H1 (cell line): ENCODE results near the gene SSUH2. TPM values are rescaled to one million over a fixed set of nuclear protein-coding genes. Genes with fewer than 3 reads are reported as not detected.

ENCODE experiments used
- CTCF ChIA-PET: fragments of 300-600 bp; sonication (Branson Sonifier 250); formaldehyde crosslinking; loops from one replicate; lab custom pipeline; 2021; ENCODE audit not compliant: partially characterized antibody; lab: Charles Lee
- POLR2A ChIA-PET: fragments of 300-600 bp; sonication (Branson Sonifier 250); formaldehyde crosslinking; loops from one replicate; lab custom pipeline; 2021; ENCODE audit warnings: inconsistent platforms; ENCODE audit not compliant: partially characterized antibody; lab: Charles Lee
- DNase-seq, 2 experiments: peaks; one replicate each; pipeline versions ENCODE4 v3.0.0 to v3.0.0-alpha.2; 2010 to 2022; ENCODE audit warnings: low spot score in 2 of 2, low read depth in 1 of 2, mixed read lengths in 1 of 2
- FAIRE-seq: peaks from 2 replicates; lab custom pipeline; 2011; peaks lifted over from hg19 to GRCh38; lab: Jason Lieb, UNC
- H2AFZ ChIP-seq: 2 replicates; pipeline ENCODE4 v1.8.1; 2012; ENCODE audit warnings: low read length, inconsistent platforms
- H2AK5ac ChIP-seq: 2 replicates; pipeline ENCODE4 v1.6.1; 2013; ENCODE audit warnings: low read depth, low read length
- H2BK120ac ChIP-seq: replicated peaks from 2 replicates; pipeline ENCODE3; 2013; ENCODE audit warnings: low read depth, low read length, inconsistent platforms
- H2BK12ac ChIP-seq: 2 replicates; pipeline ENCODE4 v1.6.1; 2013; ENCODE audit warnings: low read depth, low read length
- H2BK15ac ChIP-seq: 2 replicates; pipeline ENCODE4 v1.6.1; 2013; ENCODE audit warnings: low read length
- H2BK20ac ChIP-seq: 2 replicates; pipeline ENCODE4 v1.6.1; 2013; ENCODE audit warnings: low read length
- H2BK5ac ChIP-seq: 2 replicates; pipeline ENCODE4 v1.6.1; 2013; ENCODE audit warnings: low read depth, low read length
- H3K14ac ChIP-seq: 2 replicates; pipeline ENCODE4 v1.6.1; 2013; ENCODE audit warnings: inconsistent platforms; ENCODE audit not compliant: insufficient read length
- H3K18ac ChIP-seq: 2 replicates; pipeline ENCODE4 v1.6.1; 2013; ENCODE audit warnings: low read length; ENCODE audit errors: extremely low read depth
- H3K23ac ChIP-seq: 2 replicates; pipeline ENCODE4 v1.6.1; 2013; ENCODE audit warnings: inconsistent platforms; ENCODE audit not compliant: insufficient read length
- H3K23me2 ChIP-seq: 2 replicates; pipeline ENCODE4 v1.6.1; 2013; ENCODE audit warnings: low read depth, low read length
- H3K27ac ChIP-seq: 2 replicates; pipeline ENCODE4 v1.6.1; 2011; ENCODE audit warnings: low read depth, low read length, inconsistent platforms
- H3K27me3 ChIP-seq, 4 experiments: replicated peaks in 1 of 4; 1 replicate in 1 of 4; 2 replicates in 3 of 4; pipeline versions ENCODE4 v1.6.1 to v1.8.1; 2011 to 2013; ENCODE audit warnings: low read length in 3 of 4, mild to moderate bottlenecking in 3 of 4, inconsistent platforms in 2 of 4, mixed read lengths in 2 of 4, moderate library complexity in 1 of 4; ENCODE audit not compliant: control insufficient read depth in 3 of 4, insufficient read depth in 3 of 4; ENCODE audit errors: extremely low read depth in 1 of 4
- H3K36me3 ChIP-seq, 4 experiments: 2 replicates each; pipeline versions ENCODE4 v1.6.1 to v1.8.1; 2011 to 2013; ENCODE audit warnings: mild to moderate bottlenecking in 4 of 4, low read length in 3 of 4, moderate library complexity in 2 of 4, control low read depth in 1 of 4, inconsistent platforms in 1 of 4; ENCODE audit not compliant: insufficient read depth in 4 of 4, control insufficient read depth in 2 of 4
- H3K4ac ChIP-seq: replicated peaks from 2 replicates; pipeline ENCODE3; 2013; ENCODE audit warnings: low read length, low read depth, mixed read lengths, inconsistent platforms; ENCODE audit not compliant: insufficient read length
- H3K4me1 ChIP-seq, 4 experiments: replicated peaks in 1 of 4; 1 replicate in 1 of 4; 2 replicates in 3 of 4; pipeline versions ENCODE4 v1.6.1 to v1.8.1; 2011 to 2013; ENCODE audit warnings: low read length in 3 of 4, inconsistent platforms in 2 of 4, mixed read lengths in 1 of 4; ENCODE audit not compliant: insufficient read depth in 4 of 4, control insufficient read depth in 3 of 4
- H3K4me2 ChIP-seq, 2 experiments: 2 replicates each; pipeline versions ENCODE4 v1.6.1 to v1.8.1; 2011 to 2013; ENCODE audit warnings: low read depth in 2 of 2, low read length in 2 of 2, control low read depth in 1 of 2, inconsistent platforms in 1 of 2, mild to moderate bottlenecking in 1 of 2; ENCODE audit not compliant: insufficient read depth in 1 of 2
- H3K4me3 ChIP-seq, 4 experiments: fragments of 200-600, 300-600 bp in 1 of 4; sonication (generic), shearing (Covaris generic), sonication (Bioruptor Twin) in 1 of 4; 2 replicates each; pipeline versions ENCODE4 v1.5.1 to v1.8.1; 2011 to 2016; ENCODE audit warnings: low read length in 4 of 4, low read depth in 3 of 4, control low read depth in 2 of 4, inconsistent platforms in 2 of 4, mild to moderate bottlenecking in 2 of 4, mixed read lengths in 1 of 4, moderate library complexity in 1 of 4; ENCODE audit not compliant: insufficient read depth in 2 of 4; ENCODE audit errors: extremely low read depth in 1 of 4
- H3K56ac ChIP-seq: replicated peaks from 2 replicates; pipeline ENCODE3; 2013; ENCODE audit warnings: low read depth, mild to moderate bottlenecking, mixed read lengths, low read length, inconsistent platforms; ENCODE audit not compliant: insufficient read length
- H3K79me1 ChIP-seq: 2 replicates; pipeline ENCODE4 v1.6.1; 2013; ENCODE audit warnings: low read depth, low read length, control low read depth
- H3K79me2 ChIP-seq, 2 experiments: 2 replicates each; pipeline versions ENCODE4 v1.6.1 to v1.8.1; 2012 to 2013; ENCODE audit warnings: low read length in 2 of 2, mild to moderate bottlenecking in 2 of 2, inconsistent platforms in 1 of 2; ENCODE audit not compliant: insufficient read depth in 2 of 2, control insufficient read depth in 1 of 2
- H3K9ac ChIP-seq, 4 experiments: replicated peaks in 1 of 4; 1 replicate in 1 of 4; 2 replicates in 3 of 4; pipeline versions ENCODE4 v1.6.1 to v1.8.1; 2011 to 2013; ENCODE audit warnings: low read depth in 3 of 4, low read length in 3 of 4, control low read depth in 2 of 4, mild to moderate bottlenecking in 2 of 4, moderate library complexity in 2 of 4, inconsistent platforms in 1 of 4; ENCODE audit errors: extremely low read depth in 1 of 4
- H3K9me3 ChIP-seq, 2 experiments: 2 replicates each; pipeline versions ENCODE4 v1.6.1 to v1.8.1; 2012 to 2013; ENCODE audit warnings: mild to moderate bottlenecking in 2 of 2, moderate library complexity in 2 of 2, control low read depth in 1 of 2, inconsistent platforms in 1 of 2, low read depth in 1 of 2, low read length in 1 of 2, mixed read lengths in 1 of 2; ENCODE audit not compliant: insufficient read depth in 2 of 2
- H4K20me1 ChIP-seq, 2 experiments: replicated peaks in 1 of 2; 2 replicates each; pipeline versions ENCODE3 to v1.8.1; 2011 to 2013; ENCODE audit warnings: inconsistent platforms in 2 of 2, low read length in 2 of 2, mild to moderate bottlenecking in 1 of 2; ENCODE audit not compliant: insufficient read depth in 2 of 2, control insufficient read depth in 1 of 2
- H4K5ac ChIP-seq: 2 replicates; pipeline ENCODE4 v1.6.1; 2013; ENCODE audit warnings: low read length, low read depth, mixed read lengths, inconsistent platforms; ENCODE audit not compliant: insufficient read length
- H4K8ac ChIP-seq: 2 replicates; pipeline ENCODE4 v1.8.0; 2013; ENCODE audit warnings: mild to moderate bottlenecking, moderate library complexity, low read length, inconsistent platforms; ENCODE audit not compliant: insufficient read depth; ENCODE audit errors: extremely low read depth
- H4K91ac ChIP-seq: replicated peaks from 2 replicates; pipeline ENCODE3; 2013; ENCODE audit warnings: low read length, mixed read lengths, inconsistent platforms; ENCODE audit not compliant: insufficient read length
- ASH2L ChIP-seq: fragments of 200-600, 300-600 bp; sonication (generic); IDR thresholded peaks from one replicate; pipeline ENCODE4 v1.7.1; 2017; ENCODE audit warnings: low read length
- EGR1 ChIP-seq: IDR thresholded peaks from 2 replicates; pipeline ENCODE4 v1.6.1; 2011; ENCODE audit warnings: low read depth, low read length, borderline replicate concordance
- FOSL1 ChIP-seq: IDR thresholded peaks from 2 replicates; pipeline ENCODE4 v1.6.1; 2011; ENCODE audit warnings: mild to moderate bottlenecking, low read depth, low read length, moderate library complexity; ENCODE audit not compliant: insufficient read depth
- GABPA ChIP-seq: IDR thresholded peaks from 2 replicates; pipeline ENCODE4 v1.6.1; 2011; ENCODE audit warnings: mild to moderate bottlenecking, low read length, moderate library complexity, borderline replicate concordance; ENCODE audit not compliant: insufficient read depth
- JUND ChIP-seq: IDR thresholded peaks from 2 replicates; pipeline ENCODE4 v1.6.1; 2011; ENCODE audit warnings: mild to moderate bottlenecking, improper control_type of control experiment, low read length
- KDM4A ChIP-seq: IDR thresholded peaks from one replicate; pipeline ENCODE4 v1.7.1; 2012; ENCODE audit warnings: low read depth, mild to moderate bottlenecking, moderate library complexity, low read length, inconsistent platforms; ENCODE audit not compliant: severe bottlenecking
- SIX5 ChIP-seq: IDR thresholded peaks from 2 replicates; pipeline ENCODE4 v1.6.1; 2011; ENCODE audit warnings: mild to moderate bottlenecking, low read depth, low read length
- YY1 ChIP-seq: IDR thresholded peaks from 2 replicates; pipeline ENCODE4 v1.6.1; 2011; ENCODE audit warnings: low read depth, mild to moderate bottlenecking, low read length
- WGBS, 2 experiments: shearing (Covaris generic) in 1 of 2; methylation state at CpG; one replicate each; pipeline versions ENCODE4 v1.1.6 to v1.1.7; 2013 to 2015; ENCODE audit warnings: low lambda C conversion rate in 2 of 2, mixed read lengths in 2 of 2, inconsistent platforms in 1 of 2, low coverage in 1 of 2, missing lambda C conversion rate in 1 of 2; ENCODE audit not compliant: insufficient replicate concordance in 2 of 2, insufficient coverage in 1 of 2, insufficient read length in 1 of 2; ENCODE audit errors: extremely low coverage in 1 of 2, missing lambda C conversion rate in 1 of 2; 5-methylcytosine and 5-hydroxymethylcytosine counted together
- polyA plus RNA-seq, 7 experiments: library from polyadenylated mRNA; depleted of rRNA in 3 of 7; stranded (reverse) in 5 of 7; unstranded in 2 of 7; fragments of >200 nt in 5 of 7; fragments of 200-250 nt in 2 of 7; gene quantifications; 1 replicate in 5 of 7; 2 replicates in 1 of 7; 4 replicates in 1 of 7; pipeline versions ENCODE4 v1.2.1 to v1.2.3, GENCODE V29; 2011 to 2013; ENCODE audit warnings: missing spikeins in 2 of 7, mixed read lengths in 2 of 7
- total RNA-seq: library from RNA; stranded (reverse); fragmentation: NEBNext Ultra II Directional; extraction: Animal tissue kit (Norgen Biotek cat#: 25700); gene quantifications from 2 replicates; pipeline ENCODE4 v1.2.1, GENCODE V29; 2021

SSUH2 gene
- total and polyA plus RNA-seq, 2 of the 8 experiments (the other 6 are each of a cell fraction or from before 2014, with no cell fraction given), result 0.62 to 0.69 TPM

DNA sequence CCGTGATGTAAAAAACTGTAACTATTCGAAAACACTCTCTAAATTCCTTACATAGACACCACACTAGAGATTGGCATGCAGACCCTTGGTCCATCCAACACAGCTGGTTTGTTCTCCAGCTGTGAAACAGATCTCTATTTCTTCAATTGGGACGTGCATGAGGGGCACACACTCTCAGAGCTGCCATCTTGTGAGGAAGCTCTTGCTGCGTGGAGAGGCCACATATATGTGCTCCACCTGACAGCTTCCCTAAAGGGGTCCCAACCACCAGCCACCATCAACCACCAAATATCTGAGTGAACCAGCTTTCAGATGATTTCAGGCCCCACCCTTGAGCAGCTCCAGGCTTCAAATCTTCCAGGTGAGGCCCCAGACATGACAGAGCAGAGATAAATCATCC lies 25.6 kb downstream of the SSUH2 start:
- no peak for FAIRE-seq
- CTCF ChIA-PET, result interaction anchor here (0.9 to 2.4 kb wide), 5 partner anchors 8 to 177 kb away, joined by 3 to 11 read pairs (median 4); no protein-coding TSS in a partner anchor
- TF ChIP-seq YY1 (no peak), KDM4A (no peak), JUND (no peak), GABPA (no peak), ASH2L (no peak), SIX5 (no peak), EGR1 (no peak), FOSL1 (no peak)

More for the DNA sequence above, 25.6 kb downstream of the SSUH2 start:
- no peaks in the 10 kb centered on the region for H4K20me1 ChIP-seq
- H3K27ac ChIP-seq, result no peak overlapping the region
- no peak overlapping the region for H2AK5ac ChIP-seq
- H2BK15ac ChIP-seq, result no peak overlapping the region
- H3K79me2 ChIP-seq, result no peaks in the 10 kb centered on the region
- no peak overlapping the region for H2BK5ac ChIP-seq
- no peak overlapping the region for H2BK20ac ChIP-seq
- H2BK12ac ChIP-seq, result no peak overlapping the region
- no peaks in the 10 kb centered on the region for H3K79me1 ChIP-seq
- H4K8ac ChIP-seq, result no peak overlapping the region; the same call in 1 of the 2 replicates
- 79% methylated on average over 4 of the region's 4 CpGs; no CpG with 5 or more reads in 1 of the 2 experiments for WGBS, 2 experiments
- no peak overlapping the region for H3K18ac ChIP-seq
- H4K5ac ChIP-seq, result no peak overlapping the region
- H3K4me2 ChIP-seq, result no peak overlapping the region
- H3K23ac ChIP-seq, result no peak overlapping the region
- POLR2A ChIA-PET, result no interaction called here
- no peak overlapping the region for H3K56ac ChIP-seq
- DNase-seq, result no peak
- H2AFZ ChIP-seq, result no peak overlapping the region
- no peak overlapping the region for H3K9ac ChIP-seq
- H3K4me1 ChIP-seq, result peaks cover 0 to 10% (median 3%) of the 10 kb centered on the region in 4 experiments; a peak in 5 of 7 replicates
- H3K27me3 ChIP-seq, result no peaks in the 10 kb centered on the region
- H3K4ac ChIP-seq, result no peak overlapping the region
- H2BK120ac ChIP-seq, result no peak overlapping the region
- H3K14ac ChIP-seq, result no peak overlapping the region
- no peaks in the 10 kb centered on the region for H3K23me2 ChIP-seq
- H4K91ac ChIP-seq, result no peak overlapping the region
- H3K4me3 ChIP-seq, result no peak overlapping the region
- H3K9me3 ChIP-seq, result 0 out of 4 replicates have a peak, but pooled peaks cover 0 to 4% of the 10 kb centered on the region in 2 experiments
- H3K36me3 ChIP-seq, result no peaks in the 10 kb centered on the region
